GM23338 (cell line): ENCODE measurements around the gene DECR2. TPM values are rescaled to one million over a fixed set of nuclear protein-coding genes. Genes with fewer than 3 reads are reported as not detected.

Experiments
- ATAC-seq: fragments of 200-7000 bp; cut with Tn5 transposase; 3 replicates; pipeline ENCODE4 v1.9.1; 2020
- DNase-seq: peaks from one replicate; pipeline ENCODE4 v3.0.0-alpha.2; 2015; ENCODE audit warnings: low spot score
- H2AFZ ChIP-seq: fragments of 200-600 bp; sonication (generic); 2 replicates; pipeline ENCODE4 v1.8.0; 2016; ENCODE audit warnings: antibody characterized with exemption, mild to moderate bottlenecking, moderate library complexity
- H3F3A ChIP-seq: fragments of 200-600 bp; sonication (generic); replicated peaks from 2 replicates; pipeline ENCODE4 v1.8.0; 2017; ENCODE audit warnings: antibody characterized with exemption, mixed run types, low read depth
- H3K27ac ChIP-seq: fragments of 200-600 bp; sonication (generic); 2 replicates; pipeline ENCODE4 v1.6.1; 2016; ENCODE audit warnings: low read depth
- H3K27me3 ChIP-seq: fragments of 200-600 bp; sonication (generic); 2 replicates; pipeline ENCODE4 v1.8.0; 2016; ENCODE audit warnings: mild to moderate bottlenecking, mixed run types, moderate library complexity; ENCODE audit not compliant: insufficient read depth
- H3K36me3 ChIP-seq: fragments of 200-600 bp; sonication (generic); 2 replicates; pipeline ENCODE4 v1.8.0; 2016; ENCODE audit warnings: mild to moderate bottlenecking; ENCODE audit not compliant: insufficient read depth
- H3K4me1 ChIP-seq: fragments of 200-600 bp; sonication (generic); 2 replicates; pipeline ENCODE4 v1.8.0; 2016; ENCODE audit warnings: mild to moderate bottlenecking, moderate library complexity; ENCODE audit not compliant: insufficient read depth
- H3K4me2 ChIP-seq: fragments of 200-600 bp; sonication (generic); 2 replicates; pipeline ENCODE4 v1.7.1; 2017; ENCODE audit warnings: mixed run types
- H3K4me3 ChIP-seq: fragments of 200-600 bp; sonication (generic); 2 replicates; pipeline ENCODE4 v1.6.1; 2016; ENCODE audit warnings: mixed run types
- H3K79me2 ChIP-seq: fragments of 200-600 bp; sonication (generic); replicated peaks from 2 replicates; pipeline ENCODE4 v1.8.0; 2017; ENCODE audit warnings: mild to moderate bottlenecking; ENCODE audit not compliant: insufficient read depth
- H3K9me2 ChIP-seq: fragments of 200-600 bp; sonication (generic); 2 replicates; pipeline ENCODE4 v1.8.0; 2017; ENCODE audit not compliant: insufficient read depth
- H4K20me1 ChIP-seq: fragments of 200-600 bp; sonication (generic); replicated peaks from 2 replicates; pipeline ENCODE4 v1.8.0; 2017; ENCODE audit warnings: mild to moderate bottlenecking; ENCODE audit not compliant: insufficient read depth
- H3K27ac Mint-ChIP-seq: 2 replicates; pipeline ENCODE4 v1.8.0; 2020; ENCODE audit warnings: inconsistent platforms, mild to moderate bottlenecking, moderate library complexity, mixed read lengths
- H3K27me3 Mint-ChIP-seq: 3 replicates; pipeline ENCODE4 v1.8.0; 2022; ENCODE audit warnings: low read depth, mild to moderate bottlenecking, moderate library complexity, mixed read lengths, inconsistent platforms; ENCODE audit not compliant: insufficient read depth, poor library complexity
- H3K36me3 Mint-ChIP-seq: 3 replicates; pipeline ENCODE4 v1.8.0; 2021; ENCODE audit warnings: low read depth, mild to moderate bottlenecking, inconsistent platforms, moderate library complexity, mixed read lengths
- H3K4me1 Mint-ChIP-seq: 3 replicates; pipeline ENCODE4 v1.8.0; 2020; ENCODE audit warnings: mild to moderate bottlenecking, inconsistent platforms, mixed read lengths
- H3K4me3 Mint-ChIP-seq: 3 replicates; pipeline ENCODE4 v1.8.0; 2021; ENCODE audit warnings: moderate library complexity, mild to moderate bottlenecking, inconsistent platforms, mixed read lengths
- H3K9me3 Mint-ChIP-seq: 3 replicates; pipeline ENCODE4 v1.8.0; 2020; ENCODE audit warnings: moderate library complexity, mild to moderate bottlenecking, inconsistent platforms, mixed read lengths
- CTCF ChIP-seq, 2 experiments: fragments of 200-600 bp in 1 of 2; sonication (generic) in 1 of 2; conservative IDR thresholded peaks; 2 replicates each; pipeline versions ENCODE4 v1.5.1 to v1.6.1; 2016 to 2017; ENCODE audit warnings: antibody characterized with exemption in 2 of 2, low read depth in 2 of 2, mild to moderate bottlenecking in 2 of 2, moderate library complexity in 1 of 2
- JUNB ChIP-seq: IDR thresholded peaks from one replicate; pipeline ENCODE4 v1.6.1; 2016; ENCODE audit warnings: antibody characterized with exemption; ENCODE audit not compliant: unreplicated experiment
- POLR2AphosphoS5 ChIP-seq: IDR thresholded peaks from 2 replicates; pipeline ENCODE4 v1.6.1; 2016; ENCODE audit warnings: antibody characterized with exemption, low read depth
- ZNF114 ChIP-seq: fragments of 250-450 bp; sonication (Bioruptor Pico); IDR thresholded peaks from 2 replicates; pipeline ENCODE4 v1.5.0; 2020; ENCODE audit warnings: mild to moderate bottlenecking, moderate library complexity
- ZNF331 ChIP-seq: fragments of 250-450 bp; sonication (Bioruptor Pico); IDR thresholded peaks from 2 replicates; pipeline ENCODE4 v1.5.0; 2020; ENCODE audit warnings: low read depth, mild to moderate bottlenecking, moderate library complexity
- polyA plus RNA-seq: library from polyadenylated mRNA; unstranded; fragments of >200 nt; fragmentation: Nextera tagmentation; extraction: Ambion mirVana; gene quantifications from 2 replicates; pipeline ENCODE4 v1.2.1, GENCODE V29; 2016
- total RNA-seq: library from RNA; depleted of rRNA; stranded (reverse); fragments of >200 nt; shearing (Covaris generic); gene quantifications from 2 replicates; pipeline ENCODE4 v1.2.3, GENCODE V29; 2014
- TF ChIP-seq, protein P1 (sequence below): IDR thresholded peaks from one replicate; pipeline ENCODE4 v1.6.1; 2018; ENCODE audit warnings: antibody characterized with exemption; ENCODE audit not compliant: unreplicated experiment

DECR2 gene
- total and polyA plus RNA-seq, 2 experiments from 2014 or later, result 20.3 to 26.9 TPM

DNA sequence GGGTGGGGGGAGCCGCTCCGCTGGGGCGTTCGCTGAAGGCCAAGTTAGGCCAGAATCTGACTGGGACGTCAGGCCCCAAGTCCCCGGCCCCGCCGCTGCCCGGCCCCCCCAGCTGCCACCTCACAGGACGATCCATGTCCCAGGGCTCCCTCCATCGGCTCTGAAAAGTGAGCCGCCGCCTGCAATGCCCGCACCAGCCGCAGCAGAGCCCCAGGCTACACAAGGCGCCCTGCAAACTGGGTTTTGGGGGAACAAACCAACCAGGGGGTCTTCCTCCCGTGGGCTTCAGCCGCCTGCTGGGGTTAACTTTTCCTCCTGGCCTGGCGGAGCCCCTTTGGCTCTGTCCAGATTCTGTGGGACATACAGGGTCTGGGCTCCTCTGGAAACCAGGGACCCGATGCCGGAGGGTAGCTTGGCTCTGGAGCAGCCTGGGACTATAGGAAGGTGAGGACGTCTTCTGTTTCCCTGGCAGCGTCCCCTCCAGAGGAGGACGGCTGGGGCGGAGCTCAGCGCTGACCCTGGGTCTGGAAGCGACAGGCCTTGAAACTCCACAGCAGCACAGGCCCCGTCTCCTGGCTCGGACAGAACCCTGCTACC lies 3.9 kb upstream of the DECR2 start (continued):
- TF ChIP-seq CTCF (conservative IDR thresholded peaks at IDR 0.05; ENCODE audit: low read depth in 2 of 2), result 0 out of 4 replicates have a peak, but pooled peaks have one; percentile 3 to 8
- no peak for TF ChIP-seq JUNB
- no peak for TF ChIP-seq ZNF114 (CRISPR knock-in tag)
- TF ChIP-seq ZNF331 (CRISPR knock-in tag), result no peak
- TF ChIP-seq POLR2AphosphoS5, result no peak
- TF ChIP-seq, protein P1, sequence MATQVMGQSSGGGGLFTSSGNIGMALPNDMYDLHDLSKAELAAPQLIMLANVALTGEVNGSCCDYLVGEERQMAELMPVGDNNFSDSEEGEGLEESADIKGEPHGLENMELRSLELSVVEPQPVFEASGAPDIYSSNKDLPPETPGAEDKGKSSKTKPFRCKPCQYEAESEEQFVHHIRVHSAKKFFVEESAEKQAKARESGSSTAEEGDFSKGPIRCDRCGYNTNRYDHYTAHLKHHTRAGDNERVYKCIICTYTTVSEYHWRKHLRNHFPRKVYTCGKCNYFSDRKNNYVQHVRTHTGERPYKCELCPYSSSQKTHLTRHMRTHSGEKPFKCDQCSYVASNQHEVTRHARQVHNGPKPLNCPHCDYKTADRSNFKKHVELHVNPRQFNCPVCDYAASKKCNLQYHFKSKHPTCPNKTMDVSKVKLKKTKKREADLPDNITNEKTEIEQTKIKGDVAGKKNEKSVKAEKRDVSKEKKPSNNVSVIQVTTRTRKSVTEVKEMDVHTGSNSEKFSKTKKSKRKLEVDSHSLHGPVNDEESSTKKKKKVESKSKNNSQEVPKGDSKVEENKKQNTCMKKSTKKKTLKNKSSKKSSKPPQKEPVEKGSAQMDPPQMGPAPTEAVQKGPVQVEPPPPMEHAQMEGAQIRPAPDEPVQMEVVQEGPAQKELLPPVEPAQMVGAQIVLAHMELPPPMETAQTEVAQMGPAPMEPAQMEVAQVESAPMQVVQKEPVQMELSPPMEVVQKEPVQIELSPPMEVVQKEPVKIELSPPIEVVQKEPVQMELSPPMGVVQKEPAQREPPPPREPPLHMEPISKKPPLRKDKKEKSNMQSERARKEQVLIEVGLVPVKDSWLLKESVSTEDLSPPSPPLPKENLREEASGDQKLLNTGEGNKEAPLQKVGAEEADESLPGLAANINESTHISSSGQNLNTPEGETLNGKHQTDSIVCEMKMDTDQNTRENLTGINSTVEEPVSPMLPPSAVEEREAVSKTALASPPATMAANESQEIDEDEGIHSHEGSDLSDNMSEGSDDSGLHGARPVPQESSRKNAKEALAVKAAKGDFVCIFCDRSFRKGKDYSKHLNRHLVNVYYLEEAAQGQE, result no peak

- peak; percentile 6 to 24; a peak in 1 of 4 replicates for TF ChIP-seq CTCF (conservative IDR thresholded peaks at IDR 0.05; ENCODE audit: low read depth in 2 of 2)
- TF ChIP-seq ZNF114 (CRISPR knock-in tag), result no peak
- no peak overlapping the region for H3K4me3 ChIP-seq
- no peak overlapping the region for H2AFZ ChIP-seq
- no peaks in the 10 kb centered on the region for H3K9me2 ChIP-seq
- peak overlapping the region; percentile 78 for H3K4me2 ChIP-seq
- H3K27ac ChIP-seq, result peak overlapping the region; percentile 93; the same call in 1 of the 2 replicates
- H3F3A ChIP-seq, result peaks cover 38% of the 10 kb centered on the region
- peak; percentile 1; the same call in 1 of the 3 replicates for ATAC-seq
- Mint-ChIP-seq H3K27ac (peak overlapping the region; percentile 62; the same call in 1 of the 2 replicates), H3K9me3 (peaks cover 5% of the 10 kb centered on the region; the same call in 2 of the 3 replicates), H3K4me3 (peak overlapping the region; percentile 63), H3K4me1 (peaks cover 29% of the 10 kb centered on the region), H3K36me3 (peaks cover 22% of the 10 kb centered on the region), H3K27me3 (peaks cover 28% of the 10 kb centered on the region)
- H3K36me3 ChIP-seq, result no peaks in the 10 kb centered on the region; the same call in 1 of the 2 replicates
- H3K4me1 ChIP-seq, result peaks cover 20% of the 10 kb centered on the region
- DNase-seq, result peak; percentile 74
- H3K79me2 ChIP-seq, result peaks cover 5% of the 10 kb centered on the region; the same call in 1 of the 2 replicates
- no peaks in the 10 kb centered on the region for H3K27me3 ChIP-seq
- no peaks in the 10 kb centered on the region; the same call in 1 of the 2 replicates for H4K20me1 ChIP-seq
These were observed 2.9 kb upstream of the DECR2 start for GRCh38 chr16:398561-399339.
